K562 (cell line): Measurements from ENCODE around the gene MYO18A. TPM values are rescaled to one million over a fixed set of nuclear protein-coding genes. Genes with fewer than 3 reads are reported as not detected.

ENCODE experiments used
- ATAC-seq: fragments of 200-7000 bp; cut with Tn5 transposase; 3 replicates; pipeline ENCODE4 v1.9.1; 2020; ENCODE audit warnings: moderate library complexity
- BruUV-seq: library from RNA; stranded (reverse); fragments of 400-500 nt; replicated peaks from 2 replicates; lab custom pipeline; 2021; lab: Mats Ljungman, UMichigan
- CTCF ChIA-PET: fragments of 300-600 bp; formaldehyde crosslinking; extraction: SDS; loops from one replicate; lab custom pipeline; 2021; ENCODE audit warnings: low intra/inter-chr PET ratio; lab: Yijun Ruan, JAX
- POLR2A ChIA-PET: fragments of 300-600, 350-650 bp; sonication (Branson Sonifier 250); formaldehyde crosslinking; extraction: SDS; loops from one replicate; lab custom pipeline; 2021; ENCODE audit warnings: antibody characterized with exemption, inconsistent platforms; lab: Yijun Ruan, JAX
- DNase-seq, 4 experiments: peaks; one replicate each; pipeline versions ENCODE4 v3.0.0 to v3.0.0-alpha.2; 2011 to 2018; ENCODE audit warnings: low spot score in 3 of 4, mixed read lengths in 3 of 4; ENCODE audit errors: extremely low read depth in 1 of 4
- FAIRE-seq: peaks from 2 replicates; lab custom pipeline; 2011; peaks lifted over from hg19 to GRCh38; lab: Jason Lieb, UNC
- H2AFZ ChIP-seq: 2 replicates; pipeline ENCODE4 v1.6.0; 2011; ENCODE audit warnings: low read depth, low read length, control low read depth, inconsistent platforms
- H3K27ac ChIP-seq: fragments of 200-600 bp; 3 replicates; pipeline ENCODE4 v1.8.0; 2011; ENCODE audit warnings: low read depth, mild to moderate bottlenecking, control low read depth, inconsistent platforms, low read length, moderate library complexity, mixed read lengths; ENCODE audit errors: extremely low read depth
- H3K27me3 ChIP-seq, 2 experiments: fragments of 300-600 bp in 1 of 2; 2 replicates in 1 of 2; 3 replicates in 1 of 2; pipeline versions ENCODE4 v1.6.0 to v1.8.0; 2011; ENCODE audit warnings: inconsistent platforms in 2 of 2, low read length in 2 of 2, mild to moderate bottlenecking in 1 of 2, mixed read lengths in 1 of 2, moderate library complexity in 1 of 2; ENCODE audit not compliant: control insufficient read depth in 2 of 2, insufficient read depth in 2 of 2
- H3K36me3 ChIP-seq: fragments of 300-600 bp; 3 replicates; pipeline ENCODE4 v1.8.0; 2011; ENCODE audit warnings: mild to moderate bottlenecking, low read length, inconsistent platforms; ENCODE audit not compliant: control insufficient read depth, insufficient read depth
- H3K4me1 ChIP-seq, 2 experiments: fragments of 200-600 bp in 1 of 2; replicated peaks in 1 of 2; 2 replicates in 1 of 2; 3 replicates in 1 of 2; pipeline versions ENCODE4 v1.5.1 to v1.8.0; 2011; ENCODE audit warnings: inconsistent platforms in 2 of 2, low read length in 2 of 2, mild to moderate bottlenecking in 1 of 2, mixed read lengths in 1 of 2, moderate library complexity in 1 of 2; ENCODE audit not compliant: control insufficient read depth in 2 of 2, insufficient read depth in 2 of 2
- H3K4me2 ChIP-seq: 2 replicates; pipeline ENCODE4 v1.6.1; 2011; ENCODE audit warnings: low read length, control low read depth, inconsistent platforms, mixed read lengths; ENCODE audit not compliant: insufficient read depth
- H3K4me3 ChIP-seq: fragments of 200-600 bp; sonication (generic), shearing (Covaris generic); 2 replicates; pipeline ENCODE4 v1.5.1; 2016; ENCODE audit warnings: control low read depth, inconsistent platforms
- H3K79me2 ChIP-seq: fragments of 200-600 bp; 3 replicates; pipeline ENCODE4 v1.8.0; 2011; ENCODE audit warnings: low read length, inconsistent platforms; ENCODE audit not compliant: control insufficient read depth, insufficient read depth
- H3K9ac ChIP-seq, 2 experiments: 2 replicates each; pipeline versions ENCODE4 v1.6.0 to v1.6.1; 2011; ENCODE audit warnings: low read depth in 2 of 2, low read length in 2 of 2, control low read depth in 1 of 2, inconsistent platforms in 1 of 2, mild to moderate bottlenecking in 1 of 2, mixed read lengths in 1 of 2; ENCODE audit not compliant: insufficient read depth in 1 of 2
- H3K9me1 ChIP-seq: one replicate; pipeline ENCODE4 v1.6.0; 2011; ENCODE audit warnings: inconsistent platforms, mild to moderate bottlenecking, low read length, moderate library complexity; ENCODE audit not compliant: control insufficient read depth, insufficient read depth
- H3K9me3 ChIP-seq: replicated peaks from 2 replicates; pipeline ENCODE4 v1.5.1; 2011; ENCODE audit warnings: low read depth, low read length, inconsistent platforms; ENCODE audit not compliant: control insufficient read depth, insufficient read depth
- H4K20me1 ChIP-seq: replicated peaks from 2 replicates; pipeline ENCODE4 v1.6.1; 2011; ENCODE audit warnings: low read length, inconsistent platforms, mixed read lengths; ENCODE audit not compliant: control insufficient read depth, insufficient read depth
- ATF6 ChIP-seq: sonication (generic); formaldehyde crosslinking; IDR thresholded peaks from 2 replicates; pipeline ENCODE4 v1.4.0; 2020; ENCODE audit warnings: mild to moderate bottlenecking, missing genetic modification reagents
- C11orf30 ChIP-seq: fragments of 450-650 bp; IDR thresholded peaks from 2 replicates; pipeline ENCODE4 v1.6.1; 2016; ENCODE audit warnings: low read depth, mild to moderate bottlenecking
- FIP1L1 ChIP-seq: fragments of 200-400 bp; formaldehyde crosslinking; IDR thresholded peaks from 2 replicates; pipeline ENCODE4 v1.6.1; 2018; ENCODE audit warnings: mild to moderate bottlenecking, low read depth, low read length; ENCODE audit not compliant: poor library complexity, severe bottlenecking
- FUS ChIP-seq: fragments of 200-400 bp; formaldehyde crosslinking; optimal IDR thresholded peaks from 2 replicates; pipeline ENCODE3; 2017; ENCODE audit warnings: low read depth, low read length
- IRF2 ChIP-seq: sonication (generic); formaldehyde crosslinking; IDR thresholded peaks from 2 replicates; pipeline ENCODE4 v1.8.1; 2022; ENCODE audit warnings: mild to moderate bottlenecking, missing genetic modification reagents
- MCM2 ChIP-seq: fragments of 450-650 bp; IDR thresholded peaks from 2 replicates; pipeline ENCODE4 v1.6.1; 2017; ENCODE audit warnings: low read depth, mild to moderate bottlenecking
- MYC ChIP-seq, 2 experiments: fragments of 250-450 bp in 1 of 2; sonication (Bioruptor Pico) in 1 of 2; IDR thresholded peaks; 2 replicates each; pipeline versions ENCODE4 v1.5.1 to v1.6.1; 2012 to 2021; ENCODE audit warnings: low read depth in 2 of 2, borderline replicate concordance in 1 of 2, improper control_type of control experiment in 1 of 2, low read length in 1 of 2, mild to moderate bottlenecking in 1 of 2, moderate library complexity in 1 of 2
- NRF1 ChIP-seq, 2 experiments: fragments of 450-650 bp; IDR thresholded peaks in 1 of 2; conservative IDR thresholded peaks in 1 of 2; 2 replicates each; pipeline ENCODE4 v1.6.1; 2014; ENCODE audit warnings: mild to moderate bottlenecking in 2 of 2
- PBX2 ChIP-seq, 2 experiments: IDR thresholded peaks in 1 of 2; conservative IDR thresholded peaks in 1 of 2; 2 replicates each; pipeline ENCODE4 v1.6.1; 2016; ENCODE audit warnings: low read depth in 2 of 2, mild to moderate bottlenecking in 1 of 2, missing compliant biosample characterization in 1 of 2, missing genetic modification characterization in 1 of 2, moderate library complexity in 1 of 2
- SPI1 ChIP-seq: IDR thresholded peaks from 2 replicates; pipeline ENCODE4 v1.6.1; 2011; ENCODE audit warnings: low read depth, low read length, control low read depth, borderline replicate concordance
- ZNF445 ChIP-seq: fragments of 250-450 bp; sonication (Bioruptor Pico); IDR thresholded peaks from 2 replicates; pipeline ENCODE4 v1.4.0; 2020; ENCODE audit warnings: low read depth, mild to moderate bottlenecking, moderate library complexity
- ZNF75A ChIP-seq: fragments of 450-650 bp; formaldehyde crosslinking; IDR thresholded peaks from 2 replicates; pipeline ENCODE4 v1.4.0; 2020; ENCODE audit warnings: mild to moderate bottlenecking
- WGBS: fragments of 100-300 bp; shearing (Covaris generic); methylation state at CpG from one replicate; pipeline ENCODE4 v1.1.6; 2016; ENCODE audit warnings: low coverage, mixed read lengths; ENCODE audit not compliant: insufficient coverage; ENCODE audit errors: missing lambda C conversion rate; 5-methylcytosine and 5-hydroxymethylcytosine counted together
- in situ Hi-C: fragments of 300-500 bp; cut with MboI; formaldehyde crosslinking; loops from 4 replicates; pipeline ENCODE4 v1.15.0; 2018; ENCODE audit warnings: inconsistent platforms, mixed read lengths
- intact Hi-C: fragments of 100-400 bp; cut with micrococcal nuclease; formaldehyde crosslinking; loops from 2 replicates; pipeline ENCODE4 v1.14.2; 2022
- polyA plus RNA-seq, 8 experiments: library from polyadenylated mRNA; depleted of rRNA in 4 of 8; stranded (reverse) in 5 of 8; unstranded in 3 of 8; fragments of >200 nt; fragmentation: Nextera tagmentation in 2 of 8; fragmentation: Illumina TruSeq in 1 of 8; extraction: Ambion mirVana in 2 of 8; extraction: Trizol in 1 of 8; gene quantifications; 2 replicates each; pipeline versions ENCODE4 v1.2.1 to v1.2.3, GENCODE V29; 2011 to 2014; ENCODE audit warnings: inconsistent platforms in 1 of 8, missing spikeins in 1 of 8
- total RNA-seq, 7 experiments: library from RNA; depleted of rRNA in 6 of 7; stranded (reverse); fragments of >200 nt in 6 of 7; fragmentation: Illumina TruSeq in 2 of 7; extraction: Trizol in 2 of 7; gene quantifications; 2 replicates each; pipeline versions ENCODE4 v1.2.1 to v1.2.3, GENCODE V29; 2011 to 2021; ENCODE audit warnings: low replicate concordance in 1 of 7

Gene MYO18A
- total and polyA plus RNA-seq, 9 of the 15 experiments (the other 6 are each of a cell fraction or from before 2014, with no cell fraction given) = 2.5 to 65.4 (median 17.1) TPM

GRCh38 chr17:29046473-29046839 lies 133.7 kb downstream of the MYO18A start (continued):
- TF ChIP-seq PBX2 (CRISPR knock-in tag; IDR thresholded peaks at IDR 0.05; ENCODE audit: low read depth) (no peak), PBX2 (tag; conservative IDR thresholded peaks at IDR 0.05; ENCODE audit: low read depth) (no peak), IRF2 (CRISPR knock-in tag) (no peak), NRF1 (conservative IDR thresholded peaks at IDR 0.05 in 1 of 2, IDR thresholded peaks at IDR 0.05 in 1 of 2) (no peak)

- H3K79me2 ChIP-seq = no peaks in the 10 kb centered on the region
- H3K4me1 ChIP-seq = peaks cover 0 to 6% of the 10 kb centered on the region in 2 experiments; a peak in 2 of 5 replicates
- no peak overlapping the region for H3K27ac ChIP-seq
- TF ChIP-seq ZNF75A = no peak
- TF ChIP-seq ZNF445 (CRISPR knock-in tag) = no peak
- no peak for TF ChIP-seq MCM2
- no peak for TF ChIP-seq MYC (IDR thresholded peaks at IDR 0.05; ENCODE audit: low read depth, low read length)
- TF ChIP-seq MYC (CRISPR knock-in tag; IDR thresholded peaks at IDR 0.05; ENCODE audit: borderline replicate concordance, low read depth) = no peak
- TF ChIP-seq FUS = no peak
- no peak for TF ChIP-seq SPI1
- TF ChIP-seq FIP1L1 = no peak
- no peak for TF ChIP-seq ATF6 (CRISPR knock-in tag)
- no peak for TF ChIP-seq C11orf30
- WGBS = 2% methylated on average over 7 of the region's 7 CpGs
- H3K27me3 ChIP-seq = peaks cover 35 to 45% of the 10 kb centered on the region in 2 experiments
- POLR2A ChIA-PET = interaction anchor here (0.6 kb wide), 1 partner anchor 10 kb away, joined by 3 read pairs; no protein-coding TSS in a partner anchor
- ATAC-seq = no peak
- no peaks in the 10 kb centered on the region for H3K36me3 ChIP-seq
- no peak overlapping the region for H2AFZ ChIP-seq
- intact Hi-C loops (no loop called here), in situ Hi-C loops (no loop called here)
- DNase-seq = no peak
- H3K9ac ChIP-seq = no peak overlapping the region
- H3K9me1 ChIP-seq = no peaks in the 10 kb centered on the region
- no peaks in the 10 kb centered on the region for H3K9me3 ChIP-seq
- no peak overlapping the region for H3K4me2 ChIP-seq
- BruUV-seq = no TSS peak
- no peak overlapping the region for H3K4me3 ChIP-seq
- CTCF ChIA-PET = no interaction called here
- H4K20me1 ChIP-seq = peaks cover 4% of the 10 kb centered on the region; the same call in 1 of the 2 replicates
- FAIRE-seq = no peak
Measured at GRCh38 chr17:29045734-29046472, 134.3 kb downstream of the MYO18A start.
